Adipose tissue (tissue), 3 donors: ENCODE measurements around the gene TMEM138. TPM values are rescaled to one million over a fixed set of nuclear protein-coding genes. Genes with fewer than 3 reads are reported as not detected.

Source experiments
- H3K27ac ChIP-seq: one replicate; pipeline ENCODE4 v1.5.1; 2013; ENCODE audit warnings: low read depth, low read length
- WGBS, 3 donors: extraction: QIAGEN DNeasy Blood & Tissue Kit; methylation state at CpG; one replicate each; pipeline ENCODE4 v1.1.7; 2013; 5-methylcytosine and 5-hydroxymethylcytosine counted together
- polyA plus RNA-seq, 3 donors: library from polyadenylated mRNA; stranded (reverse); fragments of 200-250 nt; gene quantifications; one replicate each; pipeline ENCODE4 v1.2.3, GENCODE V29; 2013
- donor health status: healthy with polysubstance abuse.
- donor health status: Bipolar disorder and iron deficiency.
- donor health status: healthy.

Gene TMEM138
- polyA plus RNA-seq, 3 donors, result 17.3 to 54.1 (median 46.8) TPM

DNA sequence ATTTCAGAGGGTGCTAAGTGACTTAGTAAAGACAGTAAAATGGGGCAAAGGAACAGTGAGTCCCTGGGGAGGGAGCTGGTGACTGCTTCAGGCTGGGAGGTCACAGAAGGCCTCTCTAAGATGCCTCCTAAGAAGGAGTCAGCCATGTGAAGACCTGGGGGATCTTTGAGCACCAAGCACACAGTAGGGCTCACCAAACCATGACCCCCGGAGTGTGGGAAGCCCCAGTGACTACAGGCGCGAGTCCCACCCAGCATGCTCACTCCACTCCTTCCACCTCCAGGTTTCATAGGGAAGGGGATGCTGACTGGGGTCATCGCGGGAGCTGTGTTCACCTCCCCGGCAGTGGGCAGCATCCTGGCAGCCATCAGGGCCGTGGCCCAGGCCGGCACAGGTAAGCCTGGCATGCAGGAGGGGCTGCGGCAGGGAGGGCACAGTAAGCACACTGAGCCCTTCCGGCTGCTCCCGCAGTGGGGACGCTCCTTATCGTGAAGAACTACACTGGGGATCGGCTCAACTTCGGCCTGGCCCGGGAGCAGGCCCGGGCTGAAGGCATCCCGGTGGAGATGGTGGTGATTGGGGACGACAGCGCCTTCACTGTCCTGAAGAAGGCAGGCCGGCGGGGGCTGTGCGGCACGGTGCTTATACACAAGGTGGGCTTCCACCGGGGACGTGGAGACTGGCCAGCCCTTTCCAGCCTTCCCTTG, 23.2 kb upstream of the TMEM138 start:
- H3K27ac ChIP-seq, result no peak overlapping the region
- WGBS, 3 donors, result 91 to 95% (median 93%) methylated on average over 25 to 26 of the region's 26 CpGs

- H3K27ac ChIP-seq, result no peak overlapping the region
- WGBS, 3 donors, result 84 to 94% (median 87%) methylated on average over 4 of the region's 4 CpGs
These were observed 22.7 kb upstream of the TMEM138 start for GRCh38 chr11:61339490-61339878.

- WGBS, 3 donors, result 97 to 100% (median 98%) methylated on average over 2 of the region's 2 CpGs
- no peak overlapping the region for H3K27ac ChIP-seq
These were observed 21.2 kb upstream of the TMEM138 start for GRCh38 chr11:61340979-61341378.

- 92 to 100% (median 97%) methylated on average over 4 of the region's 4 CpGs for WGBS, 3 donors
These were observed 20.5 kb upstream of the TMEM138 start for GRCh38 chr11:61341706-61342105.

GRCh38 chr11:61342207-61342803, 19.9 kb upstream of the TMEM138 start:
- H3K27ac ChIP-seq, result no peak overlapping the region
- 75 to 92% (median 80%) methylated on average over 18 to 20 of the region's 20 CpGs for WGBS, 3 donors

More at GRCh38 chr11:61341706-61342105, 20.5 kb upstream of the TMEM138 start:
- no peak overlapping the region for H3K27ac ChIP-seq

- H3K27ac ChIP-seq, result no peak overlapping the region
- 92 to 95% (median 94%) methylated on average over 29 of the region's 29 CpGs for WGBS, 3 donors
These were observed 18.1 kb upstream of the TMEM138 start for GRCh38 chr11:61343792-61344745.

- WGBS, 3 donors, result 64 to 72% (median 66%) methylated on average over 4 of the region's 4 CpGs
These were observed 17.0 kb upstream of the TMEM138 start for GRCh38 chr11:61345170-61345610.

DNA sequence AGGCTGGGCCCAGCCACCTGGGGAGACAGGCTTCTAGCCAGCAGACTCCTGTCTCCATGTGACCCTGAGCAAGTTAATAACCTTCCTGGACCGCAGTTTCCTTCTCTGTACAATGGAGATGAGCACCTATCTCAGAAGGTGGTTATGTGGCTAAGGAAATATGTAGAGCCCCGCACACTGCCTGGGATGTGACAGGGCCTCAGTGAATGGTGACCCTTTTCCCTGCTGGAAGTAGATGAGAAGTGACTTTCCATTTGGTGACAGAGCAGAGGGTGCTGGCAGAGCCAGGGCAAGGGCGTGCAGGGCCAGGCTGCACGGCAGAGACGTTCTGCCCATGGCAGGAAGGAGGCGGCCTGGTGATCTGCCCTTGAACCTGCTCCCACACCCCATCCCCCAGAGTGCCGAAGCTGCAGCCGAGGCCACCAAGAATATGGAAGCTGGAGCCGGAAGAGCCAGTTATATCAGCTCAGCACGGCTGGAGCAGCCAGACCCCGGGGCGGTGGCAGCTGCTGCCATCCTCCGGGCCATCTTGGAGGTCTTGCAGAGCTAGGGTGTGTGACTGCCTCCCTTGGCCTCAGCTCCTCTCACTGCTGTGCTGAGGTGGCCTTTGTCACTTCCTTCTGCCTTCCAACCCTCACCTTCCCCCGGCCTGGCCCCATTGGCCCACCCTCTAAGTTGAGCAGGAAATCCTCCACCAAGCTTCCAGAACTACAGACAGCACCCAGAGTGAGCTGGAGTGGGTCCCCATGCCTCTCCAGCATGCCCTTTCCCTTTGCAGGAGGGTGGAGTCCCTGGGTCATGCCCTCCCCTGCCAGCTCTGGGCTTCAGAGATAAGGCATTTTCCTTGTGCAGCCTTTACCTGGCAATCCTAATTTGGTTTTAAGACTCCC, 16.0 kb upstream of the TMEM138 start:
- WGBS, 3 donors, result 72 to 78% (median 75%) methylated on average over 14 of the region's 14 CpGs
- H3K27ac ChIP-seq, result no peak overlapping the region

More at GRCh38 chr11:61345170-61345610, 17.0 kb upstream of the TMEM138 start:
- H3K27ac ChIP-seq, result no peak overlapping the region

DNA sequence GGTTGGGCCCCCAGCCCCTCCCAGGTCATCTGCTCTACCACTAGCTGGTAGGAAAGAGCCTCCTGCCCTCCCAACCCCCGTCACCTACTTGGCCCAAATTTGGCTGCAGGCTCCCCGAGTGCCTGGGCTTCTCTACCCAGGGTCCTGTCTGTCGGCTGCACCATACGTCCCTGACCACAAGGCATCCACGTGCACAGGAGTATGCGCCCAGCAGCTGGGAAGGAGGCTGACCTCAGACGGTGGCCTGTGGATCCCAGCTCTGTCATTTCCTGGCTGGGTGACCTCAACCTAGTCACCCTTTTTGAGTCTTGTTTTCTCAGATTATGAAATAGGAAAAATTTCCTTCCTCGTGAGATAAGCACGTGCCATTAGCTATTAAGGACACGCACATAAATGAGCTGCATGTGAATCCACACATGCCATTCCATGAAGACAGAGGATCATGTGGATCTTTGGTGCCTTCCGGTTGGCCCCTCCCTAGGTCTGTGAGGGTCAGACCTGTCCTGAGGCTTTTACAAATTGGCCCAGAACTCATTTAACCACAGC, 14.2 kb upstream of the TMEM138 start:
- no peak overlapping the region for H3K27ac ChIP-seq
- WGBS, 3 donors, result 46 to 74% (median 49%) methylated on average over 11 of the region's 11 CpGs

GRCh38 chr11:61349189-61349751, 12.9 kb upstream of the TMEM138 start:
- H3K27ac ChIP-seq, result no peak overlapping the region

DNA sequence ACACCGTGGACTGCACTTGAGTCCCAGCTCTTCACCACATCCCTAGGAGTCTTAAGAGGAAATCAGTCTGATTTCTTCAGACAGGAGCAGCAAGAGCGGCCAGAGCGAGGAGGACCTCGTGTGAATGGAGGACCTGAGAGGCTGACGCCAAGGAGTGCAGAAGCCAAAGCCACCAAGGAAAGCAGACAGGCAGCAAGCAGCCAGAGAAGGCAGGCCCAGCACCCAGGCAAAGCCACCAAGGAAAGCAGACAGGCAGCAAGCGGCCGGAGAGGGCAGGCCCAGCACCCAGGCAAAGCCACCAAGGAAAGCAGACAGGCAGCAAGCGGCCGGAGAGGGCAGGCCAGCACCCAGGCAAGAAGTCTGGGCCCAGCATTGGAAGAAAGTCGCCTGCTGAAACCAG, 12.3 kb upstream of the TMEM138 start:
- no peak overlapping the region for H3K27ac ChIP-seq
- WGBS, 3 donors, result 93 to 97% (median 95%) methylated on average over 10 of the region's 10 CpGs

More at GRCh38 chr11:61349189-61349751, 12.9 kb upstream of the TMEM138 start:
- 84 to 88% (median 87%) methylated on average over 12 of the region's 12 CpGs for WGBS, 3 donors

DNA sequence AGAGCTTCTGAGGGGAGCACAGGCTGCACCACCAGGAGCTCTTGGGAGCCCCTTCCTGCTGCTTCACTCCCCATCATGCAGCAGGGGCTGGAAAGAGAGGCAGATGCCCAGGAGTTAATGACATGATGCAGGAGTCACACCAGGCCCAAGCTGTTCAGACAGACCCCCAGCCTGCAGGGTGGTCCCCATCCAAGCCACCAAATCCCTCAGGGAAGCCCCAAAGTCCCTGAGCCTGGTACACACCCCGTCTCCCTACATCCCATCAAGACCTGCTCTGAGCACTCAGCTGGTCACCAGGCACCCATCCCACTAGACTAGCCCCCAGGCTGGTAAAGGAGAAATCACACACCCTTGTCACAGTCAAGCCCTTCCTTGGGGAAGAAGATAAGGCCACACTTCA, 11.8 kb upstream of the TMEM138 start:
- 85 to 94% (median 89%) methylated on average over 1 of the region's 1 CpG for WGBS, 3 donors
- no peak overlapping the region for H3K27ac ChIP-seq

GRCh38 chr11:61350803-61351202, 11.4 kb upstream of the TMEM138 start:
- no peak overlapping the region for H3K27ac ChIP-seq
- WGBS, 3 donors, result 94 to 97% (median 94%) methylated on average over 8 of the region's 8 CpGs

DNA sequence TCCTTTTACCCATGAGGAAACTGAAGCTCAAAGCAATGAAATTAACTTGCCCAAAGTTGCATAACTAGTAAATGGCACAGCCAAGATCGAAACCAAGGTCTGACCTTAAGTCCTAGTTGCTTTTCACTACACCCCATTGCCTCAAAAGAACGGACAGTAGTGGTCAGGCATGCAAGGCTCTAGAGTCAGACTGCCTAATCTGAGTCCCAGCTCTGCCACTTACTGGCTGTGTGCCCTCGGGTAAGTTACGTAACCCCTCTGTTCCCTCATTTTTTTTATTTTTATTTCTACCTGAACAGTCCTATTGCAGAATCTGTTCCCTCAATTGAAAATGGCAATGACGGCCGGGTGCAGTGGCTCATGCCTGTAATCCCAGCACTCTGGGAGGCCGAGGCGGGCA, 10.1 kb upstream of the TMEM138 start:
- 71 to 83% (median 77%) methylated on average over 8 of the region's 8 CpGs for WGBS, 3 donors

DNA sequence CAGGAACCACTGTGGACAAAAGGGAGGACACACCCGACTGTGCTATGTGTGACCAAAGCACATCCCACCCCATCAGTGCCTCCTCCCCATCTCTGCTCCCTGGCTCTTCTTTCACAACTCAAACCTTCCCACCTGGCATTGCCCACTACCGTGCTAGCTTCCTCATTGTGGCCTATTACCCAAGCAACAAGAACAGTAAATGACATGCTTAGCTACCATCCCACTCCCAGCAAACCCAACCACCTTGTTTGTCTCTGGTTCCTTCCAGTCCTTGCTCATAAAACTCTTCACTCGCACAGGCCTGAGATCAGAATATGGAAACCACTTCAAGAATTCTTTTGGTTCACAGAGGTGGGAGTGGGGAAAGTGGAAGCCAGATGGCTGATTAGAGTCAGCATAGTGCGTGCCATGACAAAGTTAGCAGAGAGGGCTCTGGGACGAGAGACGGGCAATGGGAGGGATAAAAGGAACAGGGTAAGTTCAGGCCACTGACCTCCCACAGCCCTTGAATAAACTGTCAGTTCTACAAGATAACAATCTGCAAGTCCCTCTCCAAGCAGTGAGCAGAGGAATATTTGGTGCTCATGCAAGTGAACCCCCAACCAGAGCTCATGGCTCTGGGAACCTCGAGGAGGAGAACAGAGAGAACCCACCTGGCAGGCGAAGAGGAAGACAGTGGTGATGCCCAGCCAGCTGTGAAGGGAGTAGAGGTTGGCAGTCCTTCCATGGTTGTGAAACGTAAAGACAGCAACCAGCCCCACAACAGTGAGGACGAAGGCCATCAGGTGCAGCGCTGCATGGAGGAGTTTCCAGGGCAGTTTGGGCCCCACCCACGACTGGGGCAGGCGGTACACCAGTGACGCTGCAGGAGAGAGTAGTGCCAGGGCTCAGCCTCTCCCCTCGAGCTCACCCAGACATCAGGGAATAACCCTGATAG, 8.8 kb upstream of the TMEM138 start:
- no peak overlapping the region for H3K27ac ChIP-seq
- WGBS, 3 donors, result 81 to 85% (median 84%) methylated on average over 15 of the region's 15 CpGs

More for the DNA sequence above, 10.1 kb upstream of the TMEM138 start:
- no peak overlapping the region for H3K27ac ChIP-seq

DNA sequence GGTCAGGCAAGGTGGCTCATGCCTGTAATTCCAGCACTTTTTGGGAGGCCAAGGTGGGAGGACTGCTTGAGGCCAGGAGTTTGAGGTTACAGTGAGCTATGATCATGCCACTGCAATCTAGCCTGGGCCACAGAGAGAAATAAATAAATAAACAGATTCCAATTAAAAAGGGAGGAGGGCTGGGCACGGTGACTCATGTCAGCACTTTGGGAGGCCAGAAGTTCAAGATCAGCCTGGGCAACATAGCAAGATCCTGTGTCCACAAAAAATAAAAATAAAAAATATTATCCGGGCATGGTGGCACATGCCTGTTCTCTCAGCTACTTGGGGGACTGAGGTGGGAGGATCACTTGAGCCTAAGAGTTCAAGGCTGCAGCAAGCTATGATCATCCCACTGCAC, 8.0 kb upstream of the TMEM138 start:
- no peak overlapping the region for H3K27ac ChIP-seq
- 88 to 93% (median 88%) methylated on average over 2 of the region's 2 CpGs for WGBS, 3 donors
